HepG2 (cell line): ENCODE results near the gene CXCL17. TPM values are rescaled to one million over a fixed set of nuclear protein-coding genes. Genes with fewer than 3 reads are reported as not detected.

Source experiments
- ARNT2 ChIP-seq: sonication (generic); formaldehyde crosslinking; IDR thresholded peaks from 2 replicates; pipeline ENCODE4 v1.8.0; 2022; ENCODE audit warnings: mild to moderate bottlenecking, low read depth, missing genetic modification reagents, moderate library complexity
- DMAP1 ChIP-seq: IDR thresholded peaks from 2 replicates; pipeline ENCODE4 v1.6.1; 2016
- FOXA1 ChIP-seq, 2 experiments: fragments of 450-650 bp in 1 of 2; sonication (generic) in 1 of 2; formaldehyde crosslinking in 1 of 2; IDR thresholded peaks; 2 replicates each; pipeline versions ENCODE4 v1.4.0 to v1.6.1; 2016 to 2020; ENCODE audit warnings: missing genetic modification reagents in 1 of 2
- GATAD1 ChIP-seq: IDR thresholded peaks from 2 replicates; pipeline ENCODE4 v1.6.1; 2016; ENCODE audit warnings: missing genetic modification reagents, missing compliant biosample characterization
- HMG20A ChIP-seq: IDR thresholded peaks from 2 replicates; pipeline ENCODE4 v1.6.1; 2016; ENCODE audit warnings: borderline replicate concordance
- JUNB ChIP-seq: sonication (generic); formaldehyde crosslinking; IDR thresholded peaks from 2 replicates; pipeline ENCODE4 v1.8.0; 2022; ENCODE audit warnings: missing genetic modification reagents, mild to moderate bottlenecking, borderline replicate concordance
- ZFP62 ChIP-seq: sonication (generic); formaldehyde crosslinking; IDR thresholded peaks from 2 replicates; pipeline ENCODE4 v1.4.0; 2020; ENCODE audit warnings: missing genetic modification reagents
- ZKSCAN1 ChIP-seq: fragments of 150-350 bp; IDR thresholded peaks from 2 replicates; pipeline ENCODE4 v1.6.1; 2014; ENCODE audit warnings: low read length
- ZNF260 ChIP-seq: sonication (generic); formaldehyde crosslinking; IDR thresholded peaks from 2 replicates; pipeline ENCODE4 v1.4.0; 2020; ENCODE audit warnings: missing genetic modification reagents, low read depth, mild to moderate bottlenecking, borderline replicate concordance
- ZNF878 ChIP-seq: sonication (generic); formaldehyde crosslinking; IDR thresholded peaks from 2 replicates; pipeline ENCODE4 v1.8.1; 2023; ENCODE audit warnings: mild to moderate bottlenecking, missing genetic modification reagents, moderate library complexity
- ZNF891 ChIP-seq: sonication (generic); formaldehyde crosslinking; IDR thresholded peaks from 2 replicates; pipeline ENCODE4 v1.5.0; 2020; ENCODE audit warnings: mild to moderate bottlenecking, missing genetic modification reagents
- polyA plus RNA-seq, 8 experiments: library from polyadenylated mRNA; depleted of rRNA in 3 of 8; stranded (reverse) in 7 of 8; unstranded in 1 of 8; fragments of >200 nt; fragmentation: Illumina TruSeq in 4 of 8; extraction: Trizol in 4 of 8; gene quantifications; 2 replicates each; pipeline versions ENCODE4 v1.2.1 to v1.2.3, GENCODE V29; 2011 to 2016; ENCODE audit warnings: low read depth in 4 of 8, missing spikeins in 1 of 8, mixed read lengths in 1 of 8; ENCODE audit not compliant: insufficient read depth in 1 of 8
- total RNA-seq, 5 experiments: library from RNA; depleted of rRNA; stranded (reverse); fragments of >200 nt; fragmentation: Illumina TruSeq; extraction: Trizol; gene quantifications; 2 replicates each; pipeline ENCODE4 v1.2.3, GENCODE V29; 2016; ENCODE audit warnings: low read depth in 1 of 5
- TF ChIP-seq, protein P1 (sequence below): sonication (generic); formaldehyde crosslinking; IDR thresholded peaks from 2 replicates; pipeline ENCODE4 v1.4.0; 2020; ENCODE audit warnings: mild to moderate bottlenecking, missing genetic modification reagents
- TF ChIP-seq, protein P2 (sequence below): IDR thresholded peaks from 2 replicates; pipeline ENCODE4 v1.6.1; 2016; ENCODE audit warnings: low read depth
- TF ChIP-seq, protein P3 (sequence below): IDR thresholded peaks from 2 replicates; pipeline ENCODE4 v1.6.1; 2016; ENCODE audit warnings: control low read depth
- TF ChIP-seq, protein P4 (sequence below): sonication (generic); formaldehyde crosslinking; IDR thresholded peaks from 2 replicates; pipeline ENCODE4 v1.4.0; 2020; ENCODE audit warnings: low read depth, missing genetic modification reagents

Gene CXCL17
- total and polyA plus RNA-seq, 2 of the 13 experiments (the other 11 are each of a cell fraction or from before 2014, with no cell fraction given): 0.12 TPM; not detected in 1

DNA sequence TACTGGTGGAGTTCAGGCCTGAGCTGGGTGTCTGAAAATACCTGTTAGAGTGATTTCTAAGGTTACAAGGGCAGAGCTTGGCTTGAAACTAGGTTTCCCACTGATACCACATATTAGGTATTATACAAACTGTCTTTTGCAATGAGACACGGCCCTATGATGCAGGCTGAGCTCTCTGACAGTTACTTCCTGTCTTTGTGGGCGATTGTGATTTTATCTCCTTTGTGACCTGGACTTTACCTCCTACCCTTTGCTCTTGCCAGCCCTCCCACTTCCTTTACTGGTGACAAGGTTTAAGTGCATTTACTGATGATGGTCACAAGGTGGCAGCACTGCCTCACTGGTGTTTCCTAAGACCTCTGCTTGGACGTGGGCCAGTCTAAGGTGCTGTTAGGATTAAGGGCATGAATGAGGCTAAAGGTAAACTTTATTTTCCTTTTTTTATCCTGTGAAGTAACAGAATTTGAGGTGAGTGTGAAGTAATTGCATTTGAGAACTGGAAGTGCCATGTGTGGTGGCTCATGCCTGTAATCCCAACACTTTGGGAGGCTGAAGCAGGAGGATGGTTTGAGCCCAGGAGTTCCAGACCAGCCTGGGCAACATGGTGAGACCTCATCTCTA lies 7.7 kb upstream of the CXCL17 start (continued):
- TF ChIP-seq, protein P1, sequence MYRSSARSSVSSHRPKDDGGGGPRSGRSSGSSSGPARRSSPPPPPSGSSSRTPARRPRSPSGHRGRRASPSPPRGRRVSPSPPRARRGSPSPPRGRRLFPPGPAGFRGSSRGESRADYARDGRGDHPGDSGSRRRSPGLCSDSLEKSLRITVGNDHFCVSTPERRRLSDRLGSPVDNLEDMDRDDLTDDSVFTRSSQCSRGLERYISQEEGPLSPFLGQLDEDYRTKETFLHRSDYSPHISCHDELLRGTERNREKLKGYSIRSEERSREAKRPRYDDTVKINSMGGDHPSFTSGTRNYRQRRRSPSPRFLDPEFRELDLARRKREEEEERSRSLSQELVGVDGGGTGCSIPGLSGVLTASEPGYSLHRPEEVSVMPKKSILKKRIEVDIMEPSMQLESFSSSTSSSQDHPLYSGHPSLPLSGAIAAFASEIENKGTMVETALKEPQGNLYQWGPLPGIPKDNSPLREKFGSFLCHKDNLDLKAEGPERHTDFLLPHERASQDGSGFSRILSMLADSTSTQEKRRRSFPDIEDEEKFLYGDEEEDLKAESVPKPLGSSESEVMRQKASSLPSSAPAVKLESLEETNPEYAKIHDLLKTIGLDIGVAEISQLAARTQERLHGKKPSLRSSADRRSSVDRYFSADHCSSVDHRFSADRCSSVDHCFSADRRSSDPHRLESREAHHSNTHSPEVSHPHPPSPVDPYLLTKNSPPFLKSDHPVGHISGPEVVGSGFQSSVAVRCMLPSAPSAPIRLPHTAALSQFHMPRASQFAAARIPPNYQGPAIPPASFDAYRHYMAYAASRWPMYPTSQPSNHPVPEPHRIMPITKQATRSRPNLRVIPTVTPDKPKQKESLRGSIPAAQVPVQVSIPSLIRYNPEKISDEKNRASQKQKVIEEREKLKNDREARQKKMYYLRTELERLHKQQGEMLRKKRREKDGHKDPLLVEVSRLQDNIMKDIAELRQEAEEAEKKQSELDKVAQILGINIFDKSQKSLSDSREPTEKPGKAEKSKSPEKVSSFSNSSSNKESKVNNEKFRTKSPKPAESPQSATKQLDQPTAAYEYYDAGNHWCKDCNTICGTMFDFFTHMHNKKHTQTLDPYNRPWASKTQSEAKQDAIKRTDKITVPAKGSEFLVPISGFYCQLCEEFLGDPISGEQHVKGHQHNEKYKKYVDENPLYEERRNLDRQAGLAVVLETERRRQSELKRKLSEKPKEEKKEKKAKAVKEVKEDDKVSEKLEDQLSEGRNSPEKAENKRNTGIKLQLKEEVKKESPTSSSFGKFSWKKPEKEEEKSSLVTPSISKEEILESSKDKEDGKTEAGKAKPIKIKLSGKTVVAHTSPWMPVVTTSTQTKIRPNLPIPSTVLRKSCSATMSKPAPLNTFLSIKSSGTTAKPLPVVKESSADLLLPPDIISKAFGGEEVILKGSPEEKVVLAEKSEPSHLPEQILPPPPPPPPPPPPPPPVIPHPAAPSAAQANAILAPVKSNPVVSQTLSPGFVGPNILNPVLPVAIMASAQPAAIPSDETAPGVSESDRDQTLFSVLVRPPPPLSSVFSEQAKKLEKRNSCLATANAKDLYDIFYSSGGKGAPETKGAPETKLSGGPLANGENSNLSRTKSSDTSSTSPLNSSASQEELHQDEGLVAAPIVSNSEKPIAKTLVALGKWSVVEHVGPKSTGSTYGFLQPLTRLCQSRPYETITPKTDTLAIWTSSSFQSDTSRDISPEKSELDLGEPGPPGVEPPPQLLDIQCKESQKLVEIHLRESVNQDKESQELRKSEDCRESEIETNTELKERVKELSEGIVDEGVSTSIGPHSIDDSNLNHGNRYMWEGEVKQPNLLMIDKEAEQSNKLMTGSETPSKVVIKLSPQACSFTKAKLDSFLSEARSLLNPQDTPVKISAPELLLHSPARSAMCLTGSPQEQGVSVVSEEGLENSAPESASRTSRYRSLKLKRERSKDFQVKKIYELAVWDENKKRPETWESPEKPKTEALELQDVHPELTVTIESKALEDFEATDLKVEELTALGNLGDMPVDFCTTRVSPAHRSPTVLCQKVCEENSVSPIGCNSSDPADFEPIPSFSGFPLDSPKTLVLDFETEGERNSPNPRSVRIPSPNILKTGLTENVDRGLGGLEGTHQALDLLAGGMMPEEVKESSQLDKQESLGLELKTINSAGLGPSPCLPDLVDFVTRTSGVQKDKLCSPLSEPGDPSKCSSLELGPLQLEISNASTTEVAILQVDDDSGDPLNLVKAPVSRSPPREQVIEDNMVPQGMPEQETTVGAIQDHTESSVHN: no peak
- peak; percentile 54; the same call in 1 of the 2 replicates for TF ChIP-seq ARNT2
- TF ChIP-seq, protein P2, sequence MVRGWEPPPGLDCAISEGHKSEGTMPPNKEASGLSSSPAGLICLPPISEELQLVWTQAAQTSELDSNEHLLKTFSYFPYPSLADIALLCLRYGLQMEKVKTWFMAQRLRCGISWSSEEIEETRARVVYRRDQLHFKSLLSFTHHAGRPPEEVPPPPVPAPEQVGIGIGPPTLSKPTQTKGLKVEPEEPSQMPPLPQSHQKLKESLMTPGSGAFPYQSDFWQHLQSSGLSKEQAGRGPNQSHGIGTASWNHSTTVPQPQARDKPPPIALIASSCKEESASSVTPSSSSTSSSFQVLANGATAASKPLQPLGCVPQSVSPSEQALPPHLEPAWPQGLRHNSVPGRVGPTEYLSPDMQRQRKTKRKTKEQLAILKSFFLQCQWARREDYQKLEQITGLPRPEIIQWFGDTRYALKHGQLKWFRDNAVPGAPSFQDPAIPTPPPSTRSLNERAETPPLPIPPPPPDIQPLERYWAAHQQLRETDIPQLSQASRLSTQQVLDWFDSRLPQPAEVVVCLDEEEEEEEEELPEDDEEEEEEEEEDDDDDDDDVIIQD: peak; percentile 88
- TF ChIP-seq ZNF260 (CRISPR knock-in tag): no peak
- no peak for TF ChIP-seq ZFP62 (CRISPR knock-in tag)
- peak; percentile 57; the same call in 1 of the 2 replicates for TF ChIP-seq DMAP1 (CRISPR knock-in tag)
- TF ChIP-seq FOXA1 (IDR thresholded peaks at IDR 0.05): no peak
- TF ChIP-seq FOXA1 (CRISPR knock-in tag; IDR thresholded peaks at IDR 0.05): peak; percentile 51
- TF ChIP-seq, protein P3, sequence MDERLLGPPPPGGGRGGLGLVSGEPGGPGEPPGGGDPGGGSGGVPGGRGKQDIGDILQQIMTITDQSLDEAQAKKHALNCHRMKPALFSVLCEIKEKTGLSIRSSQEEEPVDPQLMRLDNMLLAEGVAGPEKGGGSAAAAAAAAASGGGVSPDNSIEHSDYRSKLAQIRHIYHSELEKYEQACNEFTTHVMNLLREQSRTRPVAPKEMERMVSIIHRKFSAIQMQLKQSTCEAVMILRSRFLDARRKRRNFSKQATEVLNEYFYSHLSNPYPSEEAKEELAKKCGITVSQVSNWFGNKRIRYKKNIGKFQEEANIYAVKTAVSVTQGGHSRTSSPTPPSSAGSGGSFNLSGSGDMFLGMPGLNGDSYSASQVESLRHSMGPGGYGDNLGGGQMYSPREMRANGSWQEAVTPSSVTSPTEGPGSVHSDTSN (CRISPR knock-in tag): peak; percentile 52; the same call in 1 of the 2 replicates
- TF ChIP-seq GATAD1 (CRISPR knock-in tag): peak; percentile 82
- TF ChIP-seq ZKSCAN1: peak; percentile 78
- TF ChIP-seq ZNF878: 0 out of 2 replicates have a peak, but pooled peaks have one; percentile 58
- TF ChIP-seq, protein P4, sequence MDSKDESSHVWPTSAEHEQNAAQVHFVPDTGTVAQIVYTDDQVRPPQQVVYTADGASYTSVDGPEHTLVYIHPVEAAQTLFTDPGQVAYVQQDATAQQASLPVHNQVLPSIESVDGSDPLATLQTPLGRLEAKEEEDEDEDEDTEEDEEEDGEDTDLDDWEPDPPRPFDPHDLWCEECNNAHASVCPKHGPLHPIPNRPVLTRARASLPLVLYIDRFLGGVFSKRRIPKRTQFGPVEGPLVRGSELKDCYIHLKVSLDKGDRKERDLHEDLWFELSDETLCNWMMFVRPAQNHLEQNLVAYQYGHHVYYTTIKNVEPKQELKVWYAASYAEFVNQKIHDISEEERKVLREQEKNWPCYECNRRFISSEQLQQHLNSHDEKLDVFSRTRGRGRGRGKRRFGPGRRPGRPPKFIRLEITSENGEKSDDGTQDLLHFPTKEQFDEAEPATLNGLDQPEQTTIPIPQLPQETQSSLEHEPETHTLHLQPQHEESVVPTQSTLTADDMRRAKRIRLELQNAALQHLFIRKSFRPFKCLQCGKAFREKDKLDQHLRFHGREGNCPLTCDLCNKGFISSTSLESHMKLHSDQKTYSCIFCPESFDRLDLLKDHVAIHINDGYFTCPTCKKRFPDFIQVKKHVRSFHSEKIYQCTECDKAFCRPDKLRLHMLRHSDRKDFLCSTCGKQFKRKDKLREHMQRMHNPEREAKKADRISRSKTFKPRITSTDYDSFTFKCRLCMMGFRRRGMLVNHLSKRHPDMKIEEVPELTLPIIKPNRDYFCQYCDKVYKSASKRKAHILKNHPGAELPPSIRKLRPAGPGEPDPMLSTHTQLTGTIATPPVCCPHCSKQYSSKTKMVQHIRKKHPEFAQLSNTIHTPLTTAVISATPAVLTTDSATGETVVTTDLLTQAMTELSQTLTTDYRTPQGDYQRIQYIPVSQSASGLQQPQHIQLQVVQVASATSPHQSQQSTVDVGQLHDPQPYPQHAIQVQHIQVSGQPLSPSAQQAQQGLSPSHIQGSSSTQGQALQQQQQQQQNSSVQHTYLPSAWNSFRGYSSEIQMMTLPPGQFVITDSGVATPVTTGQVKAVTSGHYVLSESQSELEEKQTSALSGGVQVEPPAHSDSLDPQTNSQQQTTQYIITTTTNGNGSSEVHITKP: peak; percentile 57; the same call in 1 of the 2 replicates
- no peak for TF ChIP-seq JUNB
- TF ChIP-seq ZNF891 (CRISPR knock-in tag): no peak
- peak; percentile 88 for TF ChIP-seq HMG20A (CRISPR knock-in tag)
